Measurements from ENCODE around the gene ARFGEF3.

The ARFGEF3 gene

DNA sequence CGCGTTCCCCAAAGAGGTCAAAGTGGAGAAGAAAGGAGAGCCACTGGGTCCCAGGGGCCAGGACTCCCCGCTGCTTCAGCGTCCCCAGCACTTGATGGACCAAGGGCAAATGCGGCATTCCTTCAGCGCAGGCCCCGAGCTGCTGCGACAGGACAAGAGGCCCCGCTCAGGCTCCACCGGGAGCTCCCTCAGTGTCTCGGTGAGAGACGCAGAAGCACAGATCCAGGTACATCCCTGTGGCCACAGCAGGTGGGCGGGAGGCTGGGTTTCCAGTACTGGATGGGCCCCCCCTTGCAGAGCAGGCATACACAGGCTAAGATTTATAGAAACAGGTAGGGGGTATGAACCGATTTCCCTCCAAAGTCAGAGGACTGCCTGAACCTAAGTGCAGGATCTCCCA is 173.2 kb downstream of the ARFGEF3 start:
- Histone ChIP-seq H3K4me1 (ENCODE audit: control insufficient read depth, insufficient read depth, low read length, poor library complexity, severe bottlenecking) (no peaks in the 10 kb centered on the region), H3K9me3 (ENCODE audit: control insufficient read depth, low read length) (no peaks in the 10 kb centered on the region), H3K4me3 (ENCODE audit: insufficient read depth, low read depth, low read length, poor library complexity, severe bottlenecking) (no peak overlapping the region), H3K27ac (ENCODE audit: insufficient read depth, low read length, poor library complexity, severe bottlenecking) (no peak overlapping the region), H3K27me3 (replicated peaks; ENCODE audit: control insufficient read depth, insufficient read depth, low read length, poor library complexity, severe bottlenecking) (no peaks in the 10 kb centered on the region), H3K36me3 (ENCODE audit: control insufficient read depth, insufficient read depth, low read length) (no peaks in the 10 kb centered on the region)
- DNase-seq, result no peak

DNA sequence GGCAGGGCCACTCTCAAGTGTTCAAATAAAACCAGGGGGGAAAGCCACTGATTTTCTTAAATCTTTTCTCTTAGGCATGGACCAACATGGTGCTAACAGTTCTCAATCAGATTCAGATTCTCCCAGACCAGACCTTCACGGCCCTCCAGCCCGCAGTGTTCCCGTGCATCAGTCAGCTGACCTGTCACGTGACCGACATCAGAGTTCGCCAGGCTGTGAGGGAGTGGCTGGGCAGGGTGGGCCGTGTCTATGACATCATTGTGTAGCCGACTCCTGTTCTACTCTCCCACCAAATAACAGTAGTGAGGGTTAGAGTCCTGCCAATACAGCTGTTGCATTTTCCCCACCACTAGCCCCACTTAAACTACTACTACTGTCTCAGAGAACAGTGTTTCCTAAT is 174.5 kb downstream of the ARFGEF3 start:
- H3K27ac ChIP-seq (ENCODE audit: insufficient read depth, low read length, poor library complexity, severe bottlenecking), result no peak overlapping the region
- no peaks in the 10 kb centered on the region for H3K9me3 ChIP-seq (ENCODE audit: control insufficient read depth, low read length)
- no peak for DNase-seq
- no peaks in the 10 kb centered on the region for H3K36me3 ChIP-seq (ENCODE audit: control insufficient read depth, insufficient read depth, low read length)
- no peaks in the 10 kb centered on the region for H3K4me1 ChIP-seq (ENCODE audit: control insufficient read depth, insufficient read depth, low read length, poor library complexity, severe bottlenecking)
- no peaks in the 10 kb centered on the region for H3K27me3 ChIP-seq (replicated peaks; ENCODE audit: control insufficient read depth, insufficient read depth, low read length, poor library complexity, severe bottlenecking)
- no peak overlapping the region for H3K4me3 ChIP-seq (ENCODE audit: insufficient read depth, low read depth, low read length, poor library complexity, severe bottlenecking)

DNA sequence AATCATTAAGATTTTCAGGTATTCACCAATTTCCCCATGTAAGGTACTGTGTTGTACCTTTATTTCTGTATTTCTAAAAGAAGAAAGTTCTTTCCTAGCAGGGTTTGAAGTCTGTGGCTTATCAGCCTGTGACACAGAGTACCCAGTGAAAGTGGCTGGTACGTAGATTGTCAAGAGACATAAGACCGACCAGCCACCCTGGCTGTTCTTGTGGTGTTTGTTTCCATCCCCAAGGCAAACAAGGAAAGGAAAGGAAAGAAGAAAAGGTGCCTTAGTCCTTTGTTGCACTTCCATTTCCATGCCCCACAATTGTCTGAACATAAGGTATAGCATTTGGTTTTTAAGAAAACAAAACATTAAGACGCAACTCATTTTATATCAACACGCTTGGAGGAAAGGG is 175.3 kb downstream of the ARFGEF3 start:
- Histone ChIP-seq H3K9me3 (ENCODE audit: control insufficient read depth, low read length) (no peaks in the 10 kb centered on the region), H3K4me1 (ENCODE audit: control insufficient read depth, insufficient read depth, low read length, poor library complexity, severe bottlenecking) (no peaks in the 10 kb centered on the region), H3K27ac (ENCODE audit: insufficient read depth, low read length, poor library complexity, severe bottlenecking) (no peak overlapping the region), H3K36me3 (ENCODE audit: control insufficient read depth, insufficient read depth, low read length) (no peaks in the 10 kb centered on the region), H3K27me3 (replicated peaks; ENCODE audit: control insufficient read depth, insufficient read depth, low read length, poor library complexity, severe bottlenecking) (no peaks in the 10 kb centered on the region), H3K4me3 (ENCODE audit: insufficient read depth, low read depth, low read length, poor library complexity, severe bottlenecking) (no peak overlapping the region)
- DNase-seq, result no peak

DNA sequence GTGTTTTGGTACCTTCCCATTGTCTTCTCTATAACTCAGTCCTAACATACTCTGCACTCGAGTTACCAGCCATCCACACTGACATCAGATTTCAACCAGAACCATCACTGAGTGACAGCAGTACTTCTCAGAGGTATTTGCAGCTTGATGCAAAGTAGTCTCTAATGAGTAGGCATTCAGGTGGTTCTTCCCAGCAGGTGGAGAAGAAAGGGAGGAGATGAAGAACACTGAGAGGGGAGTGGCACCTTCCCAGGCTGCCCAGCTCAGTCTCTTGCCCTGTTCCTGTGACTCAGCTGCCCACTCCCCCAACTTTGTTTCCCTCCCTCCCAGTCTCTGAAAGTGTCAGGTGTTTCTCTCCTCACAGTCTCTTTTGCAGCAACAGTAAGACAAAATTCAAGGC is 177.3 kb downstream of the ARFGEF3 start:
- H3K4me3 ChIP-seq (ENCODE audit: insufficient read depth, low read depth, low read length, poor library complexity, severe bottlenecking), result no peak overlapping the region
- no peak overlapping the region for H3K27ac ChIP-seq (ENCODE audit: insufficient read depth, low read length, poor library complexity, severe bottlenecking)
- H3K4me1 ChIP-seq (ENCODE audit: control insufficient read depth, insufficient read depth, low read length, poor library complexity, severe bottlenecking), result no peaks in the 10 kb centered on the region
- no peaks in the 10 kb centered on the region for H3K27me3 ChIP-seq (replicated peaks; ENCODE audit: control insufficient read depth, insufficient read depth, low read length, poor library complexity, severe bottlenecking)
- no peaks in the 10 kb centered on the region for H3K9me3 ChIP-seq (ENCODE audit: control insufficient read depth, low read length)
- no peaks in the 10 kb centered on the region for H3K36me3 ChIP-seq (ENCODE audit: control insufficient read depth, insufficient read depth, low read length)
- no peak for DNase-seq

DNA sequence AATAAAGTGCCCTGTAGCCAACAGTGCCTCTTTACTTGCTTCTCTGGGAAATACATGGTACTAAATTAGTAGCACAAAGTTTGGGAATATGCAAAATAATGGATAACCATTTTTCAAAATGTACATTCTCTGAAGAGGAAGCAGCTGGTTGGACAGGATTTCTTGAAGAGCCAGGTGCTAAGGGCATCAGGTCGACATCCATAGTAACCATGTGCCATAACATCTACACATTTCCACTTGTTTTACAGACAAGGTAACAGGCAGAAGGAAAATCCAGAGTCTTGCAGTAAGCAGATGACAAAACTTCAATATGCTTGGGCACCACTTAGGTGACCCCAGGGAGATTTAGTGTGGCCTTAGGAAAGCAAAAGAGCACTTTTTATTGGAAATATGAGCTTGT is 179.4 kb downstream of the ARFGEF3 start:
- no peaks in the 10 kb centered on the region for H3K9me3 ChIP-seq (ENCODE audit: control insufficient read depth, low read length)
- H3K27ac ChIP-seq (ENCODE audit: insufficient read depth, low read length, poor library complexity, severe bottlenecking), result no peak overlapping the region
- no peaks in the 10 kb centered on the region for H3K36me3 ChIP-seq (ENCODE audit: control insufficient read depth, insufficient read depth, low read length)
- no peaks in the 10 kb centered on the region for H3K27me3 ChIP-seq (replicated peaks; ENCODE audit: control insufficient read depth, insufficient read depth, low read length, poor library complexity, severe bottlenecking)
- H3K4me1 ChIP-seq (ENCODE audit: control insufficient read depth, insufficient read depth, low read length, poor library complexity, severe bottlenecking), result no peaks in the 10 kb centered on the region
- DNase-seq, result no peak
- no peak overlapping the region for H3K4me3 ChIP-seq (ENCODE audit: insufficient read depth, low read depth, low read length, poor library complexity, severe bottlenecking)

DNA sequence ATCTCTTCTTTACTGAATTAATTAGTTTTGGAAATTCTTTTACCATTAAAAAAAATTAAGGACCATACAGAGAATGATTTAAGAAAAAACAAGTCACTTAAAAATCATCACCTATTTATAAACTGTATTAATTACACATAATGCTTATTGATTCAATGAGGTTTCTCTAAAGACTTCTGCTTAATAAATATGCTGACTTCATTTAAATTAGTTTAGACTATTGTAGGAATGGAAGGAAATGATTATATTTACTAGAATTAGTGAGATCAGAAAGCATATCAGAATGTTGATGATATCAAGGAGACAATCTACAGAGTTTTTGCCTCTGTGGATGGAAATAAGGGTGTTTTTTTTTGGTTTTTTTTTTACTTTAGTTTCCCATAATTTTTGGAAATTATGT is 181.4 kb downstream of the ARFGEF3 start:
- Histone ChIP-seq H3K4me1 (ENCODE audit: control insufficient read depth, insufficient read depth, low read length, poor library complexity, severe bottlenecking) (no peaks in the 10 kb centered on the region), H3K9me3 (ENCODE audit: control insufficient read depth, low read length) (no peaks in the 10 kb centered on the region), H3K4me3 (ENCODE audit: insufficient read depth, low read depth, low read length, poor library complexity, severe bottlenecking) (no peak overlapping the region), H3K27me3 (replicated peaks; ENCODE audit: control insufficient read depth, insufficient read depth, low read length, poor library complexity, severe bottlenecking) (peaks cover 4% of the 10 kb centered on the region), H3K36me3 (ENCODE audit: control insufficient read depth, insufficient read depth, low read length) (no peaks in the 10 kb centered on the region), H3K27ac (ENCODE audit: insufficient read depth, low read length, poor library complexity, severe bottlenecking) (no peak overlapping the region)
- no peak for DNase-seq

DNA sequence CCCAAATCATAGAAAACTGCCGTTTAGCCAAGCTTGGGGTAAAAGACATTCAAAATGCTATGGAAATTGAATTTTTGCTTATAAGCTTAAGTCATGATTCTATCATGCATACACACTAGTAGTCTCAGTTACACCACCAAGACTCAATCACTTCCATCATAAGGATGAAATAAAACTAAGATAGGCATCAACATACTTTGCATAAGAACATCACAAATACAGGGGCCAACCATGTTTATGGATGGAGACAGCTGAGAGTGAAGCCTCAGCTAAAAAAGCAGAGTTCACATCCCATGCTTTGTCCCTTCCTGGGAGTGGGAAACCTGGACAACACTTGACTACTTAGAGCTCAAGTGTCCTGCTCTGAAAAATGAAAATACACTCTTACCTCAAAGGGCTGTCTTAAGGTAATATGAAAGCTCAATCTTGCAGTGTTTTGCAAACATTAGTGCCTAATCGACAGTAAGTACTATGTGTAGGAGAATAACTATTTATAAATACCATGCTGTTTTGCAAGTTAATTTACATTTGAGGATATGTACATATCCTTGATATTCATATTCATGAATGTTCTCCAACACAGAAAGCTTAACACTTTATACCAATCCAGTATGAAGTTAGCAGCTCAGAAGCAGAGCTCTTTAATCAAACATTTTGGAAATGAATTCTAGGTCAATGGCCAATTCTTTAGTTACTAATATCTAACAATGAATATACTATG is 184.0 kb downstream of the ARFGEF3 start:
- H3K4me3 ChIP-seq (ENCODE audit: insufficient read depth, low read depth, low read length, poor library complexity, severe bottlenecking), result no peak overlapping the region
- H3K9me3 ChIP-seq (ENCODE audit: control insufficient read depth, low read length), result no peaks in the 10 kb centered on the region
- no peak for DNase-seq
- H3K4me1 ChIP-seq (ENCODE audit: control insufficient read depth, insufficient read depth, low read length, poor library complexity, severe bottlenecking), result no peaks in the 10 kb centered on the region
- no peak overlapping the region for H3K27ac ChIP-seq (ENCODE audit: insufficient read depth, low read length, poor library complexity, severe bottlenecking)
- peaks cover 4% of the 10 kb centered on the region for H3K27me3 ChIP-seq (replicated peaks; ENCODE audit: control insufficient read depth, insufficient read depth, low read length, poor library complexity, severe bottlenecking)
- no peaks in the 10 kb centered on the region for H3K36me3 ChIP-seq (ENCODE audit: control insufficient read depth, insufficient read depth, low read length)

DNA sequence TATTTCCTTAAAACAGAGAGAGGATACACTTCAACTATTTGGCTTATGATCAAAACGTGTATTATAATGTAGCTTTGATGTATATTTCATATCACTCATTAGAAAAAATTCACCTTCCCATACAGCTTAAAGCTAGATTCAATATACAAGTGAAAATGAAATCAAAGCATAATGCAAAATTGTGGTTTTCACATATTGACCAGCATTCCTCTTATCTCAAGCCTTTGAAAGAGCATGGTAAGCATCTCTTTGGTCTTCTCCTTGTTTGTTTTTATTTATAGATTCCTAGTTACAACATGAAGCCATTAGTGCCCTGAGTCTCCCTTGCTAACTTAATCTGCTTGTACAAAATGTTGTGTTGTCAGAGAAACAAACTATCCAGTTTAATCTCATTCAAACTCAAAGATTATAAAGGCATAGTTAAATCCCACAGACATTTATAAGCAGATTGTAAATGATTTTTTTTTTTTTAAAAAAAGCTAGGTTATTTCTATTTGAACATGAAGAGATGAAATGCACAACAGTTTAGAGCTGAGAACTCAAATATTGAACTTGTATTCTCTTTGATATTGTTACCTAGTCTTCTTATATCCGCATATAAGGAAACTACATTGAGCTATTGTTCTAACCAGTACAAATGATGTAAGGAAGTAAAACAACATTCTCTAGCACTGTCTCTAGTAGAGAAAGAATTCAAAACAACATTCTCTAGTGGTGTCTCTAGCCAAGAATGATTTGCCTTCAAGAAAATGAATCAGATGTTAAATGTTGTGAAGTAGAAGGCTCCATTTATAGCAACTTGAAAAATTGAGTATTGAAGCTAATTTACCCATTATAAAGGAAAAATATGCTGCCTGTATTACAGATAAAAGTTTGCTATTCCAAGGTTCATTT is 184.8 kb downstream of the ARFGEF3 start:
- no peaks in the 10 kb centered on the region for H3K9me3 ChIP-seq (ENCODE audit: control insufficient read depth, low read length)
- DNase-seq, result no peak
- no peak overlapping the region for H3K4me3 ChIP-seq (ENCODE audit: insufficient read depth, low read depth, low read length, poor library complexity, severe bottlenecking)
- H3K4me1 ChIP-seq (ENCODE audit: control insufficient read depth, insufficient read depth, low read length, poor library complexity, severe bottlenecking), result no peaks in the 10 kb centered on the region
- no peaks in the 10 kb centered on the region for H3K36me3 ChIP-seq (ENCODE audit: control insufficient read depth, insufficient read depth, low read length)
- no peak overlapping the region for H3K27ac ChIP-seq (ENCODE audit: insufficient read depth, low read length, poor library complexity, severe bottlenecking)
- peaks cover 4% of the 10 kb centered on the region for H3K27me3 ChIP-seq (replicated peaks; ENCODE audit: control insufficient read depth, insufficient read depth, low read length, poor library complexity, severe bottlenecking)

DNA sequence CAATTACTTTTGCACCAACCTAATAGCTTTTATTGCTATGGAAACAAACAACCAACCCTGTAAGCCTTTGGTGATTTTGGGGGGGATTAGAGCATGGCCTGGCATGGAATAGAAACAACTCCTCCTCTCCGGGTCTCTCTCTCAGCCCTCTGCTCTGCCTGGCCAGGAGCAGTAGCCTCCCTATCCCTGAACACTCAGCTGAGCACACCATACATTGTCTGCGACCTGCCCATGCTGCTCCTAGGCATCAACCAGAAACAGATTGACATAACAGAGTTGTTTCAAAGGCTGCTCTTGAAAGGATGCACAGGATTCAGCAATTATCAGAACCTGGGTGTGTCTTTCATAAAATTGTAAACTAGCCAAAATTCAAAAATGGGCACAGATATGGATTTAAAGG is 186.1 kb downstream of the ARFGEF3 start:
- no peaks in the 10 kb centered on the region for H3K4me1 ChIP-seq (ENCODE audit: control insufficient read depth, insufficient read depth, low read length, poor library complexity, severe bottlenecking)
- no peaks in the 10 kb centered on the region for H3K9me3 ChIP-seq (ENCODE audit: control insufficient read depth, low read length)
- no peak overlapping the region for H3K4me3 ChIP-seq (ENCODE audit: insufficient read depth, low read depth, low read length, poor library complexity, severe bottlenecking)
- DNase-seq, result no peak
- H3K36me3 ChIP-seq (ENCODE audit: control insufficient read depth, insufficient read depth, low read length), result no peaks in the 10 kb centered on the region
- H3K27me3 ChIP-seq (replicated peaks; ENCODE audit: control insufficient read depth, insufficient read depth, low read length, poor library complexity, severe bottlenecking), result peaks cover 4% of the 10 kb centered on the region
- no peak overlapping the region for H3K27ac ChIP-seq (ENCODE audit: insufficient read depth, low read length, poor library complexity, severe bottlenecking)

DNA sequence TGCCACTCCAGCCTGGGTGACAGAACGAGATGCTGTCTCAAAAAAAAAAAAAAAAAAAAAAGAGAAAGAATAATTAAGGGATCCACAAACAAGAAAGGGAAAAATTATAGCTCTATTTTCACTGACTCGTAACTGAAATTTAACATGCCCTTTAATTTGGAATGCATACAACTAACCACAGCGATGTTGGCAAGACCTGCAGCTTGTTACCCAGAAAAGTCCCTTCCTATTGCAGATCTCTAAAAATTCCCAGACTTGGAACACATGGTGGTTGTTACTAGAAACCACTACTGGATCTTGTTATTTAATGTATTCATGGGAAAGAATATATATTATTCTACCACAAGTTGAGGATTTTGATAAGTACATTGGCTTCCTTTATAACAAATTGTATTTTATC is 188.2 kb downstream of the ARFGEF3 start:
- Histone ChIP-seq H3K27me3 (replicated peaks; ENCODE audit: control insufficient read depth, insufficient read depth, low read length, poor library complexity, severe bottlenecking) (peaks cover 4% of the 10 kb centered on the region), H3K36me3 (ENCODE audit: control insufficient read depth, insufficient read depth, low read length) (no peaks in the 10 kb centered on the region), H3K9me3 (ENCODE audit: control insufficient read depth, low read length) (no peaks in the 10 kb centered on the region), H3K27ac (ENCODE audit: insufficient read depth, low read length, poor library complexity, severe bottlenecking) (no peak overlapping the region), H3K4me1 (ENCODE audit: control insufficient read depth, insufficient read depth, low read length, poor library complexity, severe bottlenecking) (no peaks in the 10 kb centered on the region), H3K4me3 (ENCODE audit: insufficient read depth, low read depth, low read length, poor library complexity, severe bottlenecking) (no peak overlapping the region)
- DNase-seq, result no peak
